ENCODE measurements around the gene LENEP.

DNA sequence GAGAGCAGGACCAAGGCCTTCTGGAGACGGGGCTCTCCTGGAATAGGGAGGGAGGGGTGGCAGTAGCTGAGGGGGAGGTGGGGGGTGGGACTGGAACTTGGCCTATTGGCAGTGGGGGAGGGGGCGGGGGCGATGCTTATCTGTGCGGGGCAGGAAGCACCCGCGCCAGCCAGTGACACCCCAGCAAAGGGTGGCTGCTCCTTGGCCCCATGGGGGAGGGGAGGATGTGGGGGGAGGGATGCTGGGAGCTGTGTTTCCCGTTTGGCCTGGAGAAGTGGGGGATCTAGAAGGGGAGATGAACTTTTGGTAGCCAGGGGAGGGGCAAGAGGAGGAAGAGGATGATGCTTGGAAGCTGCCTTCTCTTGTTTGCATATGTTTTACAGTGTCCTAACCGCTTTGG, 20.2 kb downstream of the LENEP start:
- TF ChIP-seq, protein P1, sequence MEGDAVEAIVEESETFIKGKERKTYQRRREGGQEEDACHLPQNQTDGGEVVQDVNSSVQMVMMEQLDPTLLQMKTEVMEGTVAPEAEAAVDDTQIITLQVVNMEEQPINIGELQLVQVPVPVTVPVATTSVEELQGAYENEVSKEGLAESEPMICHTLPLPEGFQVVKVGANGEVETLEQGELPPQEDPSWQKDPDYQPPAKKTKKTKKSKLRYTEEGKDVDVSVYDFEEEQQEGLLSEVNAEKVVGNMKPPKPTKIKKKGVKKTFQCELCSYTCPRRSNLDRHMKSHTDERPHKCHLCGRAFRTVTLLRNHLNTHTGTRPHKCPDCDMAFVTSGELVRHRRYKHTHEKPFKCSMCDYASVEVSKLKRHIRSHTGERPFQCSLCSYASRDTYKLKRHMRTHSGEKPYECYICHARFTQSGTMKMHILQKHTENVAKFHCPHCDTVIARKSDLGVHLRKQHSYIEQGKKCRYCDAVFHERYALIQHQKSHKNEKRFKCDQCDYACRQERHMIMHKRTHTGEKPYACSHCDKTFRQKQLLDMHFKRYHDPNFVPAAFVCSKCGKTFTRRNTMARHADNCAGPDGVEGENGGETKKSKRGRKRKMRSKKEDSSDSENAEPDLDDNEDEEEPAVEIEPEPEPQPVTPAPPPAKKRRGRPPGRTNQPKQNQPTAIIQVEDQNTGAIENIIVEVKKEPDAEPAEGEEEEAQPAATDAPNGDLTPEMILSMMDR (optimal IDR thresholded peaks at IDR 0.05 in 1 of 3, IDR thresholded peaks at IDR 0.05 in 1 of 3, conservative IDR thresholded peaks at IDR 0.05 in 1 of 3; ENCODE audit: extremely low read depth in 1 of 3, insufficient read depth in 2 of 3, low read length in 3 of 3): no peak
- TF ChIP-seq EZH2 (IDR thresholded peaks at IDR 0.05; ENCODE audit: low read length): no peak

Data from keratinocyte (primary cell).